ENCODE results near the gene SPSB1.

DNA sequence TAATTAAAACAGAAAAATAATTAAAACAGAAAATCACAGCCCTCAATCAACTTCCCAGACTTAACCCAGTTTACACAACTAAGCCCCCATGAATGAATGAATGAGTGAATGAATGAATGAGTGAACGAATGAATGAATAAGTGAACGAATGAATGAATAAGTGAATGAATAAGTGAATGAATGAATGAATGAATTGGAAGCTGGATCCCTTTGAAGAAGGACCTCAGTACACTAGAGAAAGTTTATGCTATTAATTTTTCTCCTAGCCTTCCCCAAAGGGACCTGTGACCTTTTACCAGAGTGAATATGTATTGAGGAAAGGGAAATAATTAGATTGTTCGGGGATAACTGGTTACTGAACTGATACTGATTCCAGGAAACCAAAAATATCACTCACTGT is 5.6 kb downstream of the SPSB1 start:
- TF ChIP-seq, protein P1, sequence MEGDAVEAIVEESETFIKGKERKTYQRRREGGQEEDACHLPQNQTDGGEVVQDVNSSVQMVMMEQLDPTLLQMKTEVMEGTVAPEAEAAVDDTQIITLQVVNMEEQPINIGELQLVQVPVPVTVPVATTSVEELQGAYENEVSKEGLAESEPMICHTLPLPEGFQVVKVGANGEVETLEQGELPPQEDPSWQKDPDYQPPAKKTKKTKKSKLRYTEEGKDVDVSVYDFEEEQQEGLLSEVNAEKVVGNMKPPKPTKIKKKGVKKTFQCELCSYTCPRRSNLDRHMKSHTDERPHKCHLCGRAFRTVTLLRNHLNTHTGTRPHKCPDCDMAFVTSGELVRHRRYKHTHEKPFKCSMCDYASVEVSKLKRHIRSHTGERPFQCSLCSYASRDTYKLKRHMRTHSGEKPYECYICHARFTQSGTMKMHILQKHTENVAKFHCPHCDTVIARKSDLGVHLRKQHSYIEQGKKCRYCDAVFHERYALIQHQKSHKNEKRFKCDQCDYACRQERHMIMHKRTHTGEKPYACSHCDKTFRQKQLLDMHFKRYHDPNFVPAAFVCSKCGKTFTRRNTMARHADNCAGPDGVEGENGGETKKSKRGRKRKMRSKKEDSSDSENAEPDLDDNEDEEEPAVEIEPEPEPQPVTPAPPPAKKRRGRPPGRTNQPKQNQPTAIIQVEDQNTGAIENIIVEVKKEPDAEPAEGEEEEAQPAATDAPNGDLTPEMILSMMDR (IDR thresholded peaks at IDR 0.05) = no peak
- TF ChIP-seq, protein P2, sequence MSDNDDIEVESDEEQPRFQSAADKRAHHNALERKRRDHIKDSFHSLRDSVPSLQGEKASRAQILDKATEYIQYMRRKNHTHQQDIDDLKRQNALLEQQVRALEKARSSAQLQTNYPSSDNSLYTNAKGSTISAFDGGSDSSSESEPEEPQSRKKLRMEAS (CRISPR knock-in tag; IDR thresholded peaks at IDR 0.05) = no peak
- TF ChIP-seq, protein P3, sequence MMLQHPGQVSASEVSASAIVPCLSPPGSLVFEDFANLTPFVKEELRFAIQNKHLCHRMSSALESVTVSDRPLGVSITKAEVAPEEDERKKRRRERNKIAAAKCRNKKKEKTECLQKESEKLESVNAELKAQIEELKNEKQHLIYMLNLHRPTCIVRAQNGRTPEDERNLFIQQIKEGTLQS (CRISPR knock-in tag; conservative IDR thresholded peaks at IDR 0.05) = no peak
- no peak for TF ChIP-seq NR1H2 (CRISPR knock-in tag; IDR thresholded peaks at IDR 0.05)
- TF ChIP-seq, protein P4, sequence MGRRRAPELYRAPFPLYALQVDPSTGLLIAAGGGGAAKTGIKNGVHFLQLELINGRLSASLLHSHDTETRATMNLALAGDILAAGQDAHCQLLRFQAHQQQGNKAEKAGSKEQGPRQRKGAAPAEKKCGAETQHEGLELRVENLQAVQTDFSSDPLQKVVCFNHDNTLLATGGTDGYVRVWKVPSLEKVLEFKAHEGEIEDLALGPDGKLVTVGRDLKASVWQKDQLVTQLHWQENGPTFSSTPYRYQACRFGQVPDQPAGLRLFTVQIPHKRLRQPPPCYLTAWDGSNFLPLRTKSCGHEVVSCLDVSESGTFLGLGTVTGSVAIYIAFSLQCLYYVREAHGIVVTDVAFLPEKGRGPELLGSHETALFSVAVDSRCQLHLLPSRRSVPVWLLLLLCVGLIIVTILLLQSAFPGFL (CRISPR knock-in tag; IDR thresholded peaks at IDR 0.05; ENCODE audit: borderline replicate concordance) = no peak
- TF ChIP-seq, protein P5, sequence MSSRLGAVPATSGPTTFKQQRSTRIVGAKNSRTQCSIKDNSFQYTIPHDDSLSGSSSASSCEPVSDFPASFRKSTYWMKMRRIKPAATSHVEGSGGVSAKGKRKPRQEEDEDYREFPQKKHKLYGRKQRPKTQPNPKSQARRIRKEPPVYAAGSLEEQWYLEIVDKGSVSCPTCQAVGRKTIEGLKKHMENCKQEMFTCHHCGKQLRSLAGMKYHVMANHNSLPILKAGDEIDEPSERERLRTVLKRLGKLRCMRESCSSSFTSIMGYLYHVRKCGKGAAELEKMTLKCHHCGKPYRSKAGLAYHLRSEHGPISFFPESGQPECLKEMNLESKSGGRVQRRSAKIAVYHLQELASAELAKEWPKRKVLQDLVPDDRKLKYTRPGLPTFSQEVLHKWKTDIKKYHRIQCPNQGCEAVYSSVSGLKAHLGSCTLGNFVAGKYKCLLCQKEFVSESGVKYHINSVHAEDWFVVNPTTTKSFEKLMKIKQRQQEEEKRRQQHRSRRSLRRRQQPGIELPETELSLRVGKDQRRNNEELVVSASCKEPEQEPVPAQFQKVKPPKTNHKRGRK (CRISPR knock-in tag; IDR thresholded peaks at IDR 0.05; ENCODE audit: borderline replicate concordance) = no peak
- no peak for TF ChIP-seq ETV6 (CRISPR knock-in tag; IDR thresholded peaks at IDR 0.05)
- no peak for TF ChIP-seq ZNF263 (CRISPR knock-in tag; IDR thresholded peaks at IDR 0.05; ENCODE audit: low read depth)
- TF ChIP-seq CREB1 (CRISPR knock-in tag; IDR thresholded peaks at IDR 0.05) = no peak
- no peak for TF ChIP-seq JAZF1 (CRISPR knock-in tag; IDR thresholded peaks at IDR 0.05)
- TF ChIP-seq MYBL2 (CRISPR knock-in tag; IDR thresholded peaks at IDR 0.05) = no peak
- TF ChIP-seq, protein P6, sequence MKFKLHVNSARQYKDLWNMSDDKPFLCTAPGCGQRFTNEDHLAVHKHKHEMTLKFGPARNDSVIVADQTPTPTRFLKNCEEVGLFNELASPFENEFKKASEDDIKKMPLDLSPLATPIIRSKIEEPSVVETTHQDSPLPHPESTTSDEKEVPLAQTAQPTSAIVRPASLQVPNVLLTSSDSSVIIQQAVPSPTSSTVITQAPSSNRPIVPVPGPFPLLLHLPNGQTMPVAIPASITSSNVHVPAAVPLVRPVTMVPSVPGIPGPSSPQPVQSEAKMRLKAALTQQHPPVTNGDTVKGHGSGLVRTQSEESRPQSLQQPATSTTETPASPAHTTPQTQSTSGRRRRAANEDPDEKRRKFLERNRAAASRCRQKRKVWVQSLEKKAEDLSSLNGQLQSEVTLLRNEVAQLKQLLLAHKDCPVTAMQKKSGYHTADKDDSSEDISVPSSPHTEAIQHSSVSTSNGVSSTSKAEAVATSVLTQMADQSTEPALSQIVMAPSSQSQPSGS (CRISPR knock-in tag; IDR thresholded peaks at IDR 0.05; ENCODE audit: borderline replicate concordance, low read depth) = no peak
- no peak for TF ChIP-seq ZNF121 (CRISPR knock-in tag; IDR thresholded peaks at IDR 0.05)
- no peak for TF ChIP-seq FOXP1 (CRISPR knock-in tag; IDR thresholded peaks at IDR 0.05; ENCODE audit: borderline replicate concordance)
